NB4 (cell line): ENCODE measurements around the gene TMEM107.

Experiments used
- POLR2A ChIP-seq: IDR thresholded peaks from 2 replicates; pipeline ENCODE4 v1.6.1; 2011; ENCODE audit warnings: mild to moderate bottlenecking; ENCODE audit not compliant: insufficient read length; ENCODE audit errors: extremely low read depth
- TF ChIP-seq, protein P1 (sequence below): IDR thresholded peaks from one replicate; pipeline ENCODE4 v1.5.1; 2012; ENCODE audit warnings: low read depth, low read length

DNA sequence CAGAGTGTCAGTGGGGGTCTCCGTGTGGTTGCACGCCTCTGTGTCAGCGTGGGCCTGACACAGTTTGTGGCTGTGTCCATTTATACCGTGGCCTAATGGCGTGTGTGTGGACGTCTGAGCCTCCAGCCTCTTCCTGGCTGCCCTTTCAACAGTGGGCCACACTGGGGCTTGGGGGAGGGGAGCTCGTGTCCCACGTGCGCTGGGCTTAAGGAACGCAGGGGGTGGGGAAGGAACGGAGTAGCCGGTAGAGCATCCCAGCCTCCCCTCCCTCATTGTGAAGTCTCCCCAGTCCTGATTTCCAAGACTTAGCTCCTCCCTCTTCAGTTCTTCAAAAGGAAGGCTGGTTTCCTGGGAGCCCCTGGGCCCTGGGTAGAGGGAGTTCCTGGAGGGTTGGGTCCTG lies 42.8 kb downstream of the TMEM107 start:
- TF ChIP-seq POLR2A: no peak
- TF ChIP-seq, protein P1, sequence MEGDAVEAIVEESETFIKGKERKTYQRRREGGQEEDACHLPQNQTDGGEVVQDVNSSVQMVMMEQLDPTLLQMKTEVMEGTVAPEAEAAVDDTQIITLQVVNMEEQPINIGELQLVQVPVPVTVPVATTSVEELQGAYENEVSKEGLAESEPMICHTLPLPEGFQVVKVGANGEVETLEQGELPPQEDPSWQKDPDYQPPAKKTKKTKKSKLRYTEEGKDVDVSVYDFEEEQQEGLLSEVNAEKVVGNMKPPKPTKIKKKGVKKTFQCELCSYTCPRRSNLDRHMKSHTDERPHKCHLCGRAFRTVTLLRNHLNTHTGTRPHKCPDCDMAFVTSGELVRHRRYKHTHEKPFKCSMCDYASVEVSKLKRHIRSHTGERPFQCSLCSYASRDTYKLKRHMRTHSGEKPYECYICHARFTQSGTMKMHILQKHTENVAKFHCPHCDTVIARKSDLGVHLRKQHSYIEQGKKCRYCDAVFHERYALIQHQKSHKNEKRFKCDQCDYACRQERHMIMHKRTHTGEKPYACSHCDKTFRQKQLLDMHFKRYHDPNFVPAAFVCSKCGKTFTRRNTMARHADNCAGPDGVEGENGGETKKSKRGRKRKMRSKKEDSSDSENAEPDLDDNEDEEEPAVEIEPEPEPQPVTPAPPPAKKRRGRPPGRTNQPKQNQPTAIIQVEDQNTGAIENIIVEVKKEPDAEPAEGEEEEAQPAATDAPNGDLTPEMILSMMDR: no peak
